Measurements from ENCODE around the gene XRCC3.

The XRCC3 gene

GRCh38 chr14:103744621-103745395 is 29.6 kb upstream of the XRCC3 start:
- no peak for ATAC-seq (replicated peaks)

DNA sequence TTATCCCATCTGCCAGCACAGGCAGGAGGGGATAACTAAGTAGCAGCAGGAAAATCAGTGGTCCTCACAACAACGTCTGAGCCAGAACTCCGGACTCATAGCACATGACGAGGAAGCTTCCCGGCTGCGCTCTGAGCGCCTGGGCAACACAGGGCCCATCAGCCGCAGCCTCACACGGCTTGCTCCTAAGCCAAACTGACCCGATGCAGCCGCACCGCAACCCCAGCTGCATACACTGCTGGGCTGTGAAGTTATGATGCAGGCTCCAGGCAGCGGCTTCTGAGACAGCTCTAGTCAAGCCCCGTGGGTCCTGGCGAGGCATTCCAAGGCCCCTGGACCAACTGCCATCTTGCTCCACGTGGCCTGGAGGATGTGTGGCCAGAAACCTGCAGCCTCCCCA is 28.4 kb upstream of the XRCC3 start:
- peaks cover 8% of the 10 kb centered on the region for H3K36me3 Mint-ChIP-seq (ENCODE audit: insufficient read depth)
- DNase-seq, result no peak
- no peaks in the 10 kb centered on the region for H3K27me3 Mint-ChIP-seq
- H3K4me1 Mint-ChIP-seq (ENCODE audit: low read depth in 2 of 2), result peaks cover 8 to 10% of the 10 kb centered on the region in 2 donors
- no peak for ATAC-seq (replicated peaks)
- no peak overlapping the region for H3K4me3 Mint-ChIP-seq
- H3K27ac Mint-ChIP-seq, result no peak overlapping the region
- H3K9me3 Mint-ChIP-seq, result no peaks in the 10 kb centered on the region

More at GRCh38 chr14:103744621-103745395, 29.6 kb upstream of the XRCC3 start:
- H3K9me3 Mint-ChIP-seq, result no peaks in the 10 kb centered on the region
- H3K4me1 Mint-ChIP-seq (ENCODE audit: low read depth in 2 of 2), result peaks cover 11 to 14% of the 10 kb centered on the region in 2 donors
- H3K4me3 Mint-ChIP-seq, result no peak overlapping the region
- H3K27ac Mint-ChIP-seq, result no peak overlapping the region
- no peak for DNase-seq
- H3K36me3 Mint-ChIP-seq (ENCODE audit: insufficient read depth), result peaks cover 3% of the 10 kb centered on the region
- H3K27me3 Mint-ChIP-seq, result no peaks in the 10 kb centered on the region

GRCh38 chr14:103742499-103743255 is 27.4 kb upstream of the XRCC3 start:
- ATAC-seq (replicated peaks), result no peak
- H3K4me3 Mint-ChIP-seq, result no peak overlapping the region
- no peak overlapping the region for H3K27ac Mint-ChIP-seq

GRCh38 chr14:103741876-103742275 is 26.6 kb upstream of the XRCC3 start:
- no peaks in the 10 kb centered on the region for H3K9me3 Mint-ChIP-seq
- peaks cover 10% of the 10 kb centered on the region for H3K36me3 Mint-ChIP-seq (ENCODE audit: insufficient read depth)
- ATAC-seq (replicated peaks), result no peak
- no peak overlapping the region for H3K4me3 Mint-ChIP-seq
- no peak for DNase-seq
- H3K4me1 Mint-ChIP-seq (ENCODE audit: low read depth in 2 of 2), result no peaks in the 10 kb centered on the region
- H3K27ac Mint-ChIP-seq, result no peak overlapping the region
- no peaks in the 10 kb centered on the region for H3K27me3 Mint-ChIP-seq

More at GRCh38 chr14:103742499-103743255, 27.4 kb upstream of the XRCC3 start:
- DNase-seq, result no peak
- H3K27me3 Mint-ChIP-seq, result no peaks in the 10 kb centered on the region
- H3K9me3 Mint-ChIP-seq, result no peaks in the 10 kb centered on the region
- H3K4me1 Mint-ChIP-seq (ENCODE audit: low read depth in 2 of 2), result no peaks in the 10 kb centered on the region
- H3K36me3 Mint-ChIP-seq (ENCODE audit: insufficient read depth), result peaks cover 10% of the 10 kb centered on the region

GRCh38 chr14:103740991-103741689 is 25.9 kb upstream of the XRCC3 start:
- peaks cover 10% of the 10 kb centered on the region for H3K36me3 Mint-ChIP-seq (ENCODE audit: insufficient read depth)
- H3K9me3 Mint-ChIP-seq, result no peaks in the 10 kb centered on the region
- H3K4me1 Mint-ChIP-seq (ENCODE audit: low read depth in 2 of 2), result no peaks in the 10 kb centered on the region
- no peaks in the 10 kb centered on the region for H3K27me3 Mint-ChIP-seq
- no peak overlapping the region for H3K27ac Mint-ChIP-seq
- no peak overlapping the region for H3K4me3 Mint-ChIP-seq
- DNase-seq (no peak), ATAC-seq (replicated peaks) (no peak)

- H3K9me3 Mint-ChIP-seq, result no peaks in the 10 kb centered on the region
Measured at GRCh38 chr14:103739793-103740501, 24.7 kb upstream of the XRCC3 start.

GRCh38 chr14:103739466-103739792 is 24.2 kb upstream of the XRCC3 start:
- DNase-seq (no peak), ATAC-seq (replicated peaks) (no peak)
- H3K27me3 Mint-ChIP-seq, result no peaks in the 10 kb centered on the region
- H3K36me3 Mint-ChIP-seq (ENCODE audit: insufficient read depth), result peaks cover 9% of the 10 kb centered on the region
- no peaks in the 10 kb centered on the region for H3K9me3 Mint-ChIP-seq
- no peak overlapping the region for H3K27ac Mint-ChIP-seq
- no peak overlapping the region for H3K4me3 Mint-ChIP-seq
- no peaks in the 10 kb centered on the region for H3K4me1 Mint-ChIP-seq (ENCODE audit: low read depth in 2 of 2)

More at GRCh38 chr14:103739793-103740501, 24.7 kb upstream of the XRCC3 start:
- DNase-seq (no peak), ATAC-seq (replicated peaks) (no peak)
- Mint-ChIP-seq H3K27me3 (no peaks in the 10 kb centered on the region), H3K4me3 (no peak overlapping the region), H3K36me3 (ENCODE audit: insufficient read depth) (peaks cover 7% of the 10 kb centered on the region), H3K27ac (no peak overlapping the region), H3K4me1 (ENCODE audit: low read depth in 2 of 2) (no peaks in the 10 kb centered on the region)

GRCh38 chr14:103738701-103739451 is 23.6 kb upstream of the XRCC3 start:
- Mint-ChIP-seq H3K27me3 (no peaks in the 10 kb centered on the region), H3K4me3 (no peak overlapping the region), H3K36me3 (ENCODE audit: insufficient read depth) (peaks cover 9% of the 10 kb centered on the region), H3K27ac (no peak overlapping the region), H3K9me3 (no peaks in the 10 kb centered on the region), H3K4me1 (ENCODE audit: low read depth in 2 of 2) (no peaks in the 10 kb centered on the region)
- DNase-seq (no peak), ATAC-seq (replicated peaks) (no peak)

DNA sequence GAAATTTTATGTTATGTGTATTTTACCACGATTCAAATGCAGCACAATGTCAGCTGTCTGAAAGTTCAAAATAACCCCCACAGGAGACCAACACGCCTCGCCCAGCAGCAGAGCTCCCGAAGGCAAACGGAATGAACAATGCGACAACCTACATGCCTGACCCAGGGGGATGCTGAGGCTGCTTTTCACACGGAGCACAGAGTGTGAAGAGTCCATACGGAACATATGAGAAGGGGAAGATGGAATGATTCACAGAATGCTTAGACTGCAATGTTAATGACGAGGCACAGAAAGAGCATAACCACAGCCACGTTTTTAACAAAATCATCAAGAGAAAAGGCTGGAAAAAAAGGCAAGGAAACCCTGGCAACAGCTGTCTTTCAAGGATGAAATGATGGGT is 22.9 kb upstream of the XRCC3 start:
- no peaks in the 10 kb centered on the region for H3K27me3 Mint-ChIP-seq
- H3K36me3 Mint-ChIP-seq (ENCODE audit: insufficient read depth), result peaks cover 9% of the 10 kb centered on the region
- no peak overlapping the region for H3K27ac Mint-ChIP-seq
- DNase-seq (no peak), ATAC-seq (replicated peaks) (no peak)
- no peaks in the 10 kb centered on the region for H3K9me3 Mint-ChIP-seq
- no peak overlapping the region for H3K4me3 Mint-ChIP-seq
- no peaks in the 10 kb centered on the region for H3K4me1 Mint-ChIP-seq (ENCODE audit: low read depth in 2 of 2)

- no peak overlapping the region for H3K4me3 Mint-ChIP-seq
- DNase-seq (no peak), ATAC-seq (replicated peaks) (no peak)
- H3K36me3 Mint-ChIP-seq (ENCODE audit: insufficient read depth), result peaks cover 9% of the 10 kb centered on the region
- no peak overlapping the region for H3K27ac Mint-ChIP-seq
- no peaks in the 10 kb centered on the region for H3K9me3 Mint-ChIP-seq
- no peaks in the 10 kb centered on the region for H3K27me3 Mint-ChIP-seq
- H3K4me1 Mint-ChIP-seq (ENCODE audit: low read depth in 2 of 2), result no peaks in the 10 kb centered on the region
Measured at GRCh38 chr14:103737432-103738045, 22.3 kb upstream of the XRCC3 start.

GRCh38 chr14:103736546-103737431 is 21.5 kb upstream of the XRCC3 start:
- H3K36me3 Mint-ChIP-seq (ENCODE audit: insufficient read depth), result peaks cover 12% of the 10 kb centered on the region
- no peaks in the 10 kb centered on the region for H3K4me1 Mint-ChIP-seq (ENCODE audit: low read depth in 2 of 2)
- H3K9me3 Mint-ChIP-seq, result no peaks in the 10 kb centered on the region
- H3K27ac Mint-ChIP-seq, result no peak overlapping the region
- no peak for DNase-seq
- no peak overlapping the region for H3K4me3 Mint-ChIP-seq
- no peaks in the 10 kb centered on the region for H3K27me3 Mint-ChIP-seq
- ATAC-seq (replicated peaks), result no peak
